Uterus (tissue), 2 donors: ENCODE data around the gene KCTD14.

ENCODE experiments used
- POLR2A ChIP-seq, 2 donors: fragments of 450-650 bp; IDR thresholded peaks; one replicate each; pipeline ENCODE4 v1.6.1; 2016; ENCODE audit warnings: antibody characterized with exemption in 2 of 2, mild to moderate bottlenecking in 1 of 2, moderate library complexity in 1 of 2
- TF ChIP-seq, protein P1 (sequence below), 4 experiments: fragments of 200-600 bp in 2 of 4; fragments of 450-650 bp in 2 of 4; sonication (generic) in 2 of 4; IDR thresholded peaks; one replicate each; pipeline ENCODE4 v1.5.1; 2016 to 2019; ENCODE audit warnings: antibody characterized with exemption in 4 of 4, mild to moderate bottlenecking in 2 of 4, moderate library complexity in 1 of 4

- TF ChIP-seq, protein P1, sequence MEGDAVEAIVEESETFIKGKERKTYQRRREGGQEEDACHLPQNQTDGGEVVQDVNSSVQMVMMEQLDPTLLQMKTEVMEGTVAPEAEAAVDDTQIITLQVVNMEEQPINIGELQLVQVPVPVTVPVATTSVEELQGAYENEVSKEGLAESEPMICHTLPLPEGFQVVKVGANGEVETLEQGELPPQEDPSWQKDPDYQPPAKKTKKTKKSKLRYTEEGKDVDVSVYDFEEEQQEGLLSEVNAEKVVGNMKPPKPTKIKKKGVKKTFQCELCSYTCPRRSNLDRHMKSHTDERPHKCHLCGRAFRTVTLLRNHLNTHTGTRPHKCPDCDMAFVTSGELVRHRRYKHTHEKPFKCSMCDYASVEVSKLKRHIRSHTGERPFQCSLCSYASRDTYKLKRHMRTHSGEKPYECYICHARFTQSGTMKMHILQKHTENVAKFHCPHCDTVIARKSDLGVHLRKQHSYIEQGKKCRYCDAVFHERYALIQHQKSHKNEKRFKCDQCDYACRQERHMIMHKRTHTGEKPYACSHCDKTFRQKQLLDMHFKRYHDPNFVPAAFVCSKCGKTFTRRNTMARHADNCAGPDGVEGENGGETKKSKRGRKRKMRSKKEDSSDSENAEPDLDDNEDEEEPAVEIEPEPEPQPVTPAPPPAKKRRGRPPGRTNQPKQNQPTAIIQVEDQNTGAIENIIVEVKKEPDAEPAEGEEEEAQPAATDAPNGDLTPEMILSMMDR (IDR thresholded peaks at IDR 0.05) = no peak
- TF ChIP-seq POLR2A (IDR thresholded peaks at IDR 0.05) = no peak
These were observed 14.0 kb downstream of the KCTD14 start for GRCh38 chr11:78009062-78009461.
